HCT116 (cell line): ENCODE results near the gene TBX4. TPM values are rescaled to one million over a fixed set of nuclear protein-coding genes. Genes with fewer than 3 reads are reported as not detected.

ENCODE experiments used
- ATAC-seq: fragments of 200-7000 bp; cut with Tn5 transposase; 2 replicates; pipeline ENCODE4 v1.9.1; 2020; ENCODE audit warnings: mild to moderate bottlenecking, moderate library complexity
- BruUV-seq: library from RNA; stranded (reverse); fragments of 400-500 nt; replicated peaks from 2 replicates; lab custom pipeline; 2021; lab: Mats Ljungman, UMichigan
- CTCF ChIA-PET: fragments of 300-600 bp; sonication (Branson Sonifier 250); formaldehyde crosslinking; loops from one replicate; lab custom pipeline; 2021; ENCODE audit warnings: antibody characterized with exemption; lab: Charles Lee
- POLR2A ChIA-PET: fragments of 300-600, 350-600 bp; sonication (Branson Sonifier 250); formaldehyde crosslinking; loops from one replicate; lab custom pipeline; 2021; ENCODE audit warnings: antibody characterized with exemption; lab: Charles Lee
- RAD21 ChIA-PET, 2 experiments: fragments of 300-600 bp; sonication (Branson Sonifier 250); formaldehyde crosslinking; loops; one replicate each; lab custom pipeline; 2023; ENCODE audit warnings: low total read pairs in 2 of 2; ENCODE audit not compliant: uncharacterized antibody in 2 of 2, unreplicated experiment in 2 of 2, low non-redundant PET in 1 of 2; lab: Charles Lee
- DNase-seq: peaks from one replicate; pipeline ENCODE4 v3.0.0-alpha.2; 2010; ENCODE audit warnings: low read depth, low spot score
- H2AFZ ChIP-seq: fragments of 200-600 bp; shearing (Covaris generic), sonication (generic); 2 replicates; pipeline ENCODE4 v1.6.1; 2017; ENCODE audit warnings: low read depth, mixed run types, mixed read lengths, antibody characterized with exemption, low read length; ENCODE audit not compliant: poor library complexity, severe bottlenecking
- H3K27ac ChIP-seq: 2 replicates; pipeline ENCODE4 v1.5.1; 2012; ENCODE audit warnings: low read depth, low read length
- H3K27me3 ChIP-seq: fragments of 200-600 bp; sonication (generic); 2 replicates; pipeline ENCODE4 v1.6.1; 2016; ENCODE audit warnings: mixed run types, low read length, mixed read lengths; ENCODE audit not compliant: insufficient read depth
- H3K36me3 ChIP-seq, 2 experiments: fragments of 200-500 bp in 1 of 2; fragments of 200-600 bp in 1 of 2; sonication (Bioruptor generic) in 1 of 2; sonication (generic) in 1 of 2; 2 replicates each; pipeline versions ENCODE4 v1.5.1 to v1.6.1; 2014 to 2016; ENCODE audit warnings: low read length in 2 of 2, inconsistent platforms in 1 of 2, mixed read lengths in 1 of 2, mixed run types in 1 of 2; ENCODE audit not compliant: insufficient read depth in 2 of 2, control insufficient read depth in 1 of 2
- H3K4me1 ChIP-seq, 2 experiments: fragments of 200-600 bp in 1 of 2; sonication (generic) in 1 of 2; 2 replicates each; pipeline versions ENCODE4 v1.5.1 to v1.6.1; 2012 to 2017; ENCODE audit warnings: low read length in 2 of 2, inconsistent platforms in 1 of 2, mild to moderate bottlenecking in 1 of 2, mixed read lengths in 1 of 2, mixed run types in 1 of 2, moderate library complexity in 1 of 2; ENCODE audit not compliant: insufficient read depth in 2 of 2, control insufficient read depth in 1 of 2
- H3K4me2 ChIP-seq: fragments of 200-600 bp; sonication (generic); 2 replicates; pipeline ENCODE4 v1.6.1; 2017; ENCODE audit warnings: mixed run types, low read length, mixed read lengths
- H3K4me3 ChIP-seq, 2 experiments: fragments of 200-600 bp in 1 of 2; sonication (generic) in 1 of 2; replicated peaks in 1 of 2; 2 replicates each; pipeline ENCODE4 v1.5.1; 2011 to 2016; ENCODE audit warnings: low read length in 2 of 2, control low read depth in 1 of 2, low read depth in 1 of 2, mild to moderate bottlenecking in 1 of 2, mixed read lengths in 1 of 2, mixed run types in 1 of 2
- H3K79me2 ChIP-seq: fragments of 200-600 bp; sonication (generic); 2 replicates; pipeline ENCODE4 v1.6.1; 2017; ENCODE audit warnings: mild to moderate bottlenecking, mixed run types, low read length, moderate library complexity, mixed read lengths; ENCODE audit not compliant: insufficient read depth
- H3K9ac ChIP-seq: fragments of 200-600 bp; sonication (generic); 2 replicates; pipeline ENCODE4 v1.6.1; 2016; ENCODE audit warnings: low read length, mixed read lengths
- H3K9me2 ChIP-seq: fragments of 200-600 bp; sonication (generic), shearing (Covaris generic); 2 replicates; pipeline ENCODE4 v1.6.1; 2017; ENCODE audit warnings: mixed run types, mild to moderate bottlenecking, moderate library complexity; ENCODE audit not compliant: insufficient read depth
- H3K9me3 ChIP-seq, 2 experiments: fragments of 200-500 bp in 1 of 2; fragments of 200-600 bp in 1 of 2; sonication (Bioruptor generic) in 1 of 2; sonication (generic) in 1 of 2; 2 replicates each; pipeline ENCODE4 v1.6.1; 2014 to 2017; ENCODE audit warnings: low read length in 2 of 2, mixed read lengths in 2 of 2, inconsistent platforms in 1 of 2, low read depth in 1 of 2, mild to moderate bottlenecking in 1 of 2, mixed run types in 1 of 2, moderate library complexity in 1 of 2; ENCODE audit not compliant: control insufficient read depth in 1 of 2, insufficient read depth in 1 of 2
- H4K20me1 ChIP-seq: fragments of 200-600 bp; sonication (generic), shearing (Covaris generic); 2 replicates; pipeline ENCODE4 v1.6.1; 2017; ENCODE audit warnings: mixed run types, mild to moderate bottlenecking, moderate library complexity; ENCODE audit not compliant: insufficient read depth
- CBX3 ChIP-seq: IDR thresholded peaks from 2 replicates; pipeline ENCODE4 v1.6.1; 2012; ENCODE audit warnings: low read depth
- CEBPB ChIP-seq: IDR thresholded peaks from 2 replicates; pipeline ENCODE4 v1.6.1; 2012; ENCODE audit warnings: low read depth
- ELF1 ChIP-seq: IDR thresholded peaks from 2 replicates; pipeline ENCODE4 v1.6.1; 2012; ENCODE audit warnings: low read depth, borderline replicate concordance
- POLR2A ChIP-seq: IDR thresholded peaks from 2 replicates; pipeline ENCODE4 v1.7.0; 2011; ENCODE audit warnings: borderline replicate concordance; ENCODE audit not compliant: insufficient read depth, insufficient read length; ENCODE audit errors: extremely low read depth
- POLR2AphosphoS5 ChIP-seq: IDR thresholded peaks from 2 replicates; pipeline ENCODE4 v1.6.1; 2011; ENCODE audit warnings: mild to moderate bottlenecking, low read depth, low read length, moderate library complexity
- YY1 ChIP-seq: IDR thresholded peaks from 2 replicates; pipeline ENCODE4 v1.6.1; 2011; ENCODE audit warnings: low read length, low read depth, moderate library complexity, mild to moderate bottlenecking; ENCODE audit not compliant: insufficient replicate concordance; ENCODE audit errors: extremely low read depth
- ZFX ChIP-seq: fragments of 450-650 bp; IDR thresholded peaks from 2 replicates; pipeline ENCODE4 v1.6.1; 2017
- intact Hi-C: fragments of 100-400 bp; cut with micrococcal nuclease; formaldehyde crosslinking; loops from 2 replicates; pipeline ENCODE4 v1.10.0; 2022
- total RNA-seq: library from RNA; stranded (reverse); gene quantifications from one replicate; pipeline ENCODE4 v1.2.1, GENCODE V29; 2021; ENCODE audit not compliant: unreplicated experiment
- TF ChIP-seq, protein P1 (sequence below): IDR thresholded peaks from 2 replicates; pipeline ENCODE4 v1.6.1; 2011; ENCODE audit warnings: mild to moderate bottlenecking, low read length, moderate library complexity; ENCODE audit not compliant: insufficient replicate concordance; ENCODE audit errors: extremely low read depth

TBX4 gene
- total RNA-seq, 1 experiment from 2014 or later = 0.27 TPM

- no TSS peak for BruUV-seq
- POLR2A ChIA-PET = no interaction called here
- no peaks in the 10 kb centered on the region for H4K20me1 ChIP-seq
- H3K36me3 ChIP-seq = no peaks in the 10 kb centered on the region
- H3K27me3 ChIP-seq = no peaks in the 10 kb centered on the region
- H3K79me2 ChIP-seq = no peaks in the 10 kb centered on the region
- TF ChIP-seq POLR2A (no peak), CEBPB (no peak), YY1 (no peak), ZFX (no peak), CBX3 (no peak), POLR2AphosphoS5 (no peak), ELF1 (no peak)
- TF ChIP-seq, protein P1, sequence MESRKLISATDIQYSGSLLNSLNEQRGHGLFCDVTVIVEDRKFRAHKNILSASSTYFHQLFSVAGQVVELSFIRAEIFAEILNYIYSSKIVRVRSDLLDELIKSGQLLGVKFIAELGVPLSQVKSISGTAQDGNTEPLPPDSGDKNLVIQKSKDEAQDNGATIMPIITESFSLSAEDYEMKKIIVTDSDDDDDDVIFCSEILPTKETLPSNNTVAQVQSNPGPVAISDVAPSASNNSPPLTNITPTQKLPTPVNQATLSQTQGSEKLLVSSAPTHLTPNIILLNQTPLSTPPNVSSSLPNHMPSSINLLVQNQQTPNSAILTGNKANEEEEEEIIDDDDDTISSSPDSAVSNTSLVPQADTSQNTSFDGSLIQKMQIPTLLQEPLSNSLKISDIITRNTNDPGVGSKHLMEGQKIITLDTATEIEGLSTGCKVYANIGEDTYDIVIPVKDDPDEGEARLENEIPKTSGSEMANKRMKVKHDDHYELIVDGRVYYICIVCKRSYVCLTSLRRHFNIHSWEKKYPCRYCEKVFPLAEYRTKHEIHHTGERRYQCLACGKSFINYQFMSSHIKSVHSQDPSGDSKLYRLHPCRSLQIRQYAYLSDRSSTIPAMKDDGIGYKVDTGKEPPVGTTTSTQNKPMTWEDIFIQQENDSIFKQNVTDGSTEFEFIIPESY = no peak
- H3K9ac ChIP-seq = no peak overlapping the region
- no peak overlapping the region for H3K4me2 ChIP-seq
- H3K9me2 ChIP-seq = no peaks in the 10 kb centered on the region
- H3K4me3 ChIP-seq = no peak overlapping the region
- ATAC-seq (no peak), DNase-seq (no peak)
- no peak overlapping the region for H2AFZ ChIP-seq
- H3K27ac ChIP-seq = no peak overlapping the region
- CTCF ChIA-PET = interaction anchor here (1.3 kb wide), 1 partner anchor 10 kb away, joined by 3 read pairs; no protein-coding TSS in a partner anchor
- peaks cover 0 to 6% of the 10 kb centered on the region in 2 experiments; a peak in 1 of 4 replicates for H3K4me1 ChIP-seq
- intact Hi-C loops = no loop called here
- H3K9me3 ChIP-seq = no peaks in the 10 kb centered on the region
- RAD21 ChIA-PET = no interaction called here
Observed at GRCh38 chr17:61461586-61461966, 9.4 kb downstream of the TBX4 start.
